BJ (cell line): ENCODE results near the gene ANKRD12. TPM values are rescaled to one million over a fixed set of nuclear protein-coding genes. Genes with fewer than 3 reads are reported as not detected.

Experiments used
- CTCF ChIA-PET: fragments of 350-600 bp; formaldehyde crosslinking; extraction: SDS; loops from one replicate; lab custom pipeline; 2021; ENCODE audit warnings: antibody characterized with exemption, inconsistent platforms; lab: Yijun Ruan, JAX
- POLR2A ChIA-PET: fragments of 300-600 bp; sonication (Branson Sonifier 250); formaldehyde crosslinking; extraction: SDS; loops from one replicate; lab custom pipeline; 2021; ENCODE audit warnings: antibody characterized with exemption; lab: Charles Lee
- DNase-seq: peaks from one replicate; pipeline ENCODE4 v3.0.0-alpha.2; 2011; ENCODE audit warnings: low read depth
- H3K27me3 ChIP-seq: 2 replicates; pipeline ENCODE4 v1.6.0; 2011; ENCODE audit warnings: low read length; ENCODE audit not compliant: control insufficient read depth, insufficient read depth
- H3K36me3 ChIP-seq: 2 replicates; pipeline ENCODE4 v1.5.1; 2011; ENCODE audit warnings: low read length; ENCODE audit not compliant: control insufficient read depth, insufficient read depth
- H3K4me3 ChIP-seq: 2 replicates; pipeline ENCODE4 v1.5.1; 2011; ENCODE audit warnings: low read depth, mild to moderate bottlenecking, control low read depth, low read length
- polyA plus RNA-seq: library from polyadenylated mRNA; depleted of rRNA; stranded (reverse); fragments of >200 nt; gene quantifications from 2 replicates; pipeline ENCODE4 v1.2.3, GENCODE V29; 2011
- TF ChIP-seq, protein P1 (sequence below): IDR thresholded peaks from 2 replicates; pipeline ENCODE4 v1.5.1; 2011; ENCODE audit warnings: low read depth, mild to moderate bottlenecking, control low read depth, inconsistent platforms, low read length, moderate library complexity; ENCODE audit not compliant: insufficient read depth

Gene ANKRD12
- polyA plus RNA-seq, 1 experiment: 3.0 TPM

DNA sequence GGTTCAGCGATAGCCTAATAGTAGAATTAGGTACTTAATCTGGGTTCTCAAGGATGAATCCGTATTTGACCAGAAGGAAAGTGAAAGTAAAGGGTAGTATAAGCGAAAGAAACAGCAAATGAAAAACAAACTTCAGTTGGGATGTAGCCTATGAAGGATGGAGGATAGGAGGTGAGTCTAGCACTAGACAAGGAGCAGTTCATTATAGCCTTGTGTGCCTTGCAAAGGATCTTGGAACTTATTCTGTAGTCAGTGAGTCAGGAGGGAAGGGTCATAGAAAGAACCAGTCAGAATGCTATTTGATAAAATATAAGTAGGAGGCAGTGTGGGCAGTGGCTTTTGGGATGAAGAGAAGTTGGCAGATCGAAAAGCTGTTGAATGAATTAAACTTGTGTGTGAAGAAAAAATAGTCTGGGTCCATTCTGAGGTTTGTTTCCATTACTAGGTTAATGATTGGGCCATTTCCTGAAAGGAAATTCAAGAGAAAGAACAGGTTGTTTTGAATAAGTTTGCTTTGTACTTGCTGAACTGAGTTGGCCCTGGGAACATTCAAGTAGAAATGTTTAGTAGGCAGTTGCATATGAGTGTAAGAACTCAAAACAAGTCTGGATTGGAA lies 48.5 kb downstream of the ANKRD12 start:
- CTCF ChIA-PET: interaction anchor here (0.7 kb wide), 1 partner anchor 17 kb away, joined by 3 read pairs; no protein-coding TSS in a partner anchor
- Histone ChIP-seq H3K4me3 (no peak overlapping the region), H3K36me3 (peaks cover 1% of the 10 kb centered on the region; the same call in 1 of the 2 replicates), H3K27me3 (no peaks in the 10 kb centered on the region)
- POLR2A ChIA-PET: no interaction called here
- no peak for DNase-seq
- TF ChIP-seq, protein P1, sequence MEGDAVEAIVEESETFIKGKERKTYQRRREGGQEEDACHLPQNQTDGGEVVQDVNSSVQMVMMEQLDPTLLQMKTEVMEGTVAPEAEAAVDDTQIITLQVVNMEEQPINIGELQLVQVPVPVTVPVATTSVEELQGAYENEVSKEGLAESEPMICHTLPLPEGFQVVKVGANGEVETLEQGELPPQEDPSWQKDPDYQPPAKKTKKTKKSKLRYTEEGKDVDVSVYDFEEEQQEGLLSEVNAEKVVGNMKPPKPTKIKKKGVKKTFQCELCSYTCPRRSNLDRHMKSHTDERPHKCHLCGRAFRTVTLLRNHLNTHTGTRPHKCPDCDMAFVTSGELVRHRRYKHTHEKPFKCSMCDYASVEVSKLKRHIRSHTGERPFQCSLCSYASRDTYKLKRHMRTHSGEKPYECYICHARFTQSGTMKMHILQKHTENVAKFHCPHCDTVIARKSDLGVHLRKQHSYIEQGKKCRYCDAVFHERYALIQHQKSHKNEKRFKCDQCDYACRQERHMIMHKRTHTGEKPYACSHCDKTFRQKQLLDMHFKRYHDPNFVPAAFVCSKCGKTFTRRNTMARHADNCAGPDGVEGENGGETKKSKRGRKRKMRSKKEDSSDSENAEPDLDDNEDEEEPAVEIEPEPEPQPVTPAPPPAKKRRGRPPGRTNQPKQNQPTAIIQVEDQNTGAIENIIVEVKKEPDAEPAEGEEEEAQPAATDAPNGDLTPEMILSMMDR: no peak

DNA sequence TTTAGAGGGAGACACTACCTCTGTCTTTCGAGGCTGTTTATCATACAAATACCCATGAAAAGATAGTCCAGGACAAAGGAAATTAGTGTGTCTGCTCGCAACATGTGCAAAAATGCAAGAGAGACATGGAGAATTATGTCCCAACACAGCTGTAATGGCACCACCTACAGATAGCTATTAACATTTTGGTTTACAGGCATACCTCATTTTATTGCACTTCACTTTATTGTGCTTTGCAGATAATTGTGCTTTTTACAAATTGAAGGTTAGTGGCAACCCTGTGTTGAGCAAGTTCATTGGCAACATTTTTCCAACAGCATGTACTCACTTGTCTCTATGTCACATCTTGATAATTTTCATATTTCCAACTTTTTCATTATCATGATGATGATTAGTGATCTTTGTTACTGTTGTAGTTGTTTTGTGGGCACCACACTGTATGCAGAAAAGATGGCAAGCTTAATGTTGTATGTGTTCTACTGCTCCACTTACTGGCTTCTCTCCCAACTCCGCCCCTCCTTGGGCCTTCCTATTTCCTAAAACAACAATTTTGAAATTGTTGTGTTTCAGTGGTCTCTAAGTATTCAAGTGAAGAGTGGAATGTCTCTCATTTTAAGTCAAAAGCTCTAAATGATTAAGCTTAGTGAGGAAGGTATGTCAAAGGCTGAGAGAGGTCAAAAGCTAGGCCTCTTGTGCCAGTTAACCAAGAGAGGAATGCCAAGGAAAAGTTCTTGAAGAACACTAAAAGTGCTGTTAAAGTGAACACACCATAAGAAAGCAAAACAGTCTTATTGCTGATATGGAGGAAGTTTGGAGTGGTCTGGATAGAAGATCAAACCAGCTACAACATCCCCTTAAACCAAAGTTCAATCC lies 52.0 kb downstream of the ANKRD12 start:
- H3K27me3 ChIP-seq: no peaks in the 10 kb centered on the region
- TF ChIP-seq, protein P1: no peak
- no peak for DNase-seq
- ChIA-PET CTCF (interaction anchor here (1.6 to 1.7 kb wide), 2 partner anchors 8 to 17 kb away, joined by 5 read pairs; no protein-coding TSS in a partner anchor), POLR2A (interaction anchor here (0.6 kb wide), 1 partner anchor 9 kb away, joined by 3 read pairs; no protein-coding TSS in a partner anchor)
- H3K4me3 ChIP-seq: no peak overlapping the region
- H3K36me3 ChIP-seq: peaks cover 3% of the 10 kb centered on the region; the same call in 1 of the 2 replicates

DNA sequence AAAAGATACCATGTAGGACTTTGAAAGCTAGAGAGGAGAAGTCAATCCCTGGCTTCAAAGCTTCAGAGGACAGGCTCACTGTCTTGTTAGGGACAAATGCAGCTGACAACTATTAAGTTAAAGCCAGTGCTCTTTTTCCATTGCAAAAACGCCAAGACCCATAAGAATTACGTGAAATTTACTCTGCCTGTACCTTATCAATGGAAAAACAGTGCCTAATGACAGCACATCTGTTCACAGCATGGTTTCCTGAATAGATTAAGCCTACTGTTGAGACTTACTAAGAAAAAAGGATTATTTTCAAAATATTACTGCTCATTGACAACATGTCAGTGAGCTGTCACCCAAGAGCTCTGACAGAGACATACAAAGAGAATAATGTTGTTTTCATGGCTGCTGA lies 52.9 kb downstream of the ANKRD12 start:
- CTCF ChIA-PET: interaction anchor here (1.7 kb wide), 1 partner anchor 16 kb away, joined by 5 read pairs; no protein-coding TSS in a partner anchor
- Histone ChIP-seq H3K36me3 (peaks cover 2% of the 10 kb centered on the region; the same call in 1 of the 2 replicates), H3K27me3 (no peaks in the 10 kb centered on the region), H3K4me3 (no peak overlapping the region)
- no peak for DNase-seq
- POLR2A ChIA-PET: no interaction called here
- TF ChIP-seq, protein P1: no peak

DNA sequence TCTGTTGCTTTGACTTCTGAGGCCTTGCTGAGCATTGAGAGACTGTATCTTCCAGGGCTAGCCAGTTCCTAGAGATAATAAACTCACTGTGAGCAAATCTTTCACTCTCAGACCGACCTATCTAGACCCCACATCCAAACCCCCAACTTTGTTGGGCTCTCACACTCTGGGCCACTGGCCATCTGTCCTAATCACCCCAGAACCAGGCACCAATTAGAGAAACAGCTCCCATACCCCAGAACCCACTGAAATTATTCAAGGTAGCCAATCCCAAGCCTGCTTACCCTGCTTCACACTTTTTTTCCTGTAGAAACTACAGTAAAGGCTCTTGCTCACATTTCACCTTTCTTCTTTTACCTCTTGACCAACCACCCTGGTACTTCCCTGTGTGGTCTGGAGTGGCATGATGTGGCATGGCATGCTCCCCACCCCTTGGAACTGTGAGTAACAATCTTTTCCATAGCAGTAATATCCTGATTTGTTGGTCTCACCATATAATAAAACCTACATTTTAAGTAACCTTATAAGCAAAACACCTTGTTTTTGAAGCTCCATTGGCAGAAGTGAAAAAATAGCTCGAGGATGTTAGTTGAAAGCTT lies 55.2 kb downstream of the ANKRD12 start:
- CTCF ChIA-PET: no interaction called here
- TF ChIP-seq, protein P1: no peak

More for the DNA sequence above, 55.2 kb downstream of the ANKRD12 start:
- no peak for DNase-seq
- Histone ChIP-seq H3K4me3 (no peak overlapping the region), H3K27me3 (no peaks in the 10 kb centered on the region), H3K36me3 (peaks cover 2% of the 10 kb centered on the region; the same call in 1 of the 2 replicates)
- POLR2A ChIA-PET: no interaction called here
